ENCODE data around the gene PRODH.

PRODH gene

DNA sequence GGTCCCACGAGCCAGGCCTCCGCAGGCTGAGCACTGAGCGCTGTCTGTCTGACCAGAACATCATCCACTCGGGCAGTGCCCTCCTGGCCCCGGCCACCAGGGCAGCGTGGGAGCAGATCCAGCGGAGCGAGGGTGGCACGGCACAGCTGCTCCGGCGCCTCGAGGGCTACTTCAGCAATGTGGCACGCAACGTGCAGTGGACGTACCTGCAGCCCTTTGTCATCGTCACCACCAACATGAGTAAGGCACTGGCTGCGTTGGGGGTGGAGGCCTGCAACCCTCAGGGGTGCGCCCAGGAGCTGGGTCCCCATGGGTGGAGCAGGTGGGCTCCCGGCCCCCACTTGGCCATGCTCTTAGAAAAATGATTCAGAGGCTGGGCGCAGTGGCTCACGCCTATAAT is 49.7 kb upstream of the PRODH start (continued):
- TF ChIP-seq, protein P1, sequence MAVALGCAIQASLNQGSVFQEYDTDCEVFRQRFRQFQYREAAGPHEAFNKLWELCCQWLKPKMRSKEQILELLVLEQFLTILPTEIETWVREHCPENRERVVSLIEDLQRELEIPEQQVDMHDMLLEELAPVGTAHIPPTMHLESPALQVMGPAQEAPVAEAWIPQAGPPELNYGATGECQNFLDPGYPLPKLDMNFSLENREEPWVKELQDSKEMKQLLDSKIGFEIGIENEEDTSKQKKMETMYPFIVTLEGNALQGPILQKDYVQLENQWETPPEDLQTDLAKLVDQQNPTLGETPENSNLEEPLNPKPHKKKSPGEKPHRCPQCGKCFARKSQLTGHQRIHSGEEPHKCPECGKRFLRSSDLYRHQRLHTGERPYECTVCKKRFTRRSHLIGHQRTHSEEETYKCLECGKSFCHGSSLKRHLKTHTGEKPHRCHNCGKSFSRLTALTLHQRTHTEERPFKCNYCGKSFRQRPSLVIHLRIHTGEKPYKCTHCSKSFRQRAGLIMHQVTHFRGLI (tag by site-specific recombination; IDR thresholded peaks at IDR 0.05): no peak
- TF ChIP-seq, protein P2, sequence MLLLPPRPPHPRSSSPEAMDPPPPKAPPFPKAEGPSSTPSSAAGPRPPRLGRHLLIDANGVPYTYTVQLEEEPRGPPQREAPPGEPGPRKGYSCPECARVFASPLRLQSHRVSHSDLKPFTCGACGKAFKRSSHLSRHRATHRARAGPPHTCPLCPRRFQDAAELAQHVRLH (tag by site-specific recombination; IDR thresholded peaks at IDR 0.05): no peak
- TF ChIP-seq ATF2 (tag by site-specific recombination; IDR thresholded peaks at IDR 0.05; ENCODE audit: low read depth) (no peak), ZNF433 (tag by site-specific recombination; IDR thresholded peaks at IDR 0.05; ENCODE audit: low read depth) (no peak), ZNF473 (tag by site-specific recombination; IDR thresholded peaks at IDR 0.05) (no peak), ZNF830 (tag by site-specific recombination; IDR thresholded peaks at IDR 0.05; ENCODE audit: low read depth) (no peak), ZBTB20 (tag by site-specific recombination; IDR thresholded peaks at IDR 0.05) (no peak), ZNF677 (tag by site-specific recombination; IDR thresholded peaks at IDR 0.05) (no peak), GFI1B (tag by site-specific recombination; IDR thresholded peaks at IDR 0.05) (no peak), WT1 (tag by site-specific recombination; IDR thresholded peaks at IDR 0.05) (no peak), BCL6B (tag by site-specific recombination; IDR thresholded peaks at IDR 0.05) (no peak), ZBTB11 (tag by site-specific recombination; conservative IDR thresholded peaks at IDR 0.05; ENCODE audit: low read depth) (no peak), KLF10 (tag by site-specific recombination; IDR thresholded peaks at IDR 0.05) (no peak)

- no peaks in the 10 kb centered on the region for H3K36me3 ChIP-seq (ENCODE audit: control insufficient read depth in 2 of 2, insufficient read depth in 1 of 2, low read length in 2 of 2)
- CTCF ChIA-PET: interaction anchor here (0.8 kb wide), 1 partner anchor 160 kb away, joined by 3 read pairs; the partner anchor contains the start of gene ESS2
- no peak overlapping the region for H3K4me3 ChIP-seq (ENCODE audit: low read depth, low read length)
- H3K9me3 ChIP-seq (ENCODE audit: control insufficient read depth, insufficient read depth, low read depth, low read length): no peaks in the 10 kb centered on the region
- H3K4me1 ChIP-seq (ENCODE audit: control insufficient read depth, insufficient read depth, low read length): no peaks in the 10 kb centered on the region
- TF ChIP-seq ZNF221 (tag by site-specific recombination; IDR thresholded peaks at IDR 0.05; ENCODE audit: borderline replicate concordance): no peak
- TF ChIP-seq, protein P3, sequence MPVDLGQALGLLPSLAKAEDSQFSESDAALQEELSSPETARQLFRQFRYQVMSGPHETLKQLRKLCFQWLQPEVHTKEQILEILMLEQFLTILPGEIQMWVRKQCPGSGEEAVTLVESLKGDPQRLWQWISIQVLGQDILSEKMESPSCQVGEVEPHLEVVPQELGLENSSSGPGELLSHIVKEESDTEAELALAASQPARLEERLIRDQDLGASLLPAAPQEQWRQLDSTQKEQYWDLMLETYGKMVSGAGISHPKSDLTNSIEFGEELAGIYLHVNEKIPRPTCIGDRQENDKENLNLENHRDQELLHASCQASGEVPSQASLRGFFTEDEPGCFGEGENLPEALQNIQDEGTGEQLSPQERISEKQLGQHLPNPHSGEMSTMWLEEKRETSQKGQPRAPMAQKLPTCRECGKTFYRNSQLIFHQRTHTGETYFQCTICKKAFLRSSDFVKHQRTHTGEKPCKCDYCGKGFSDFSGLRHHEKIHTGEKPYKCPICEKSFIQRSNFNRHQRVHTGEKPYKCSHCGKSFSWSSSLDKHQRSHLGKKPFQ (tag by site-specific recombination; IDR thresholded peaks at IDR 0.05): no peak
- TF ChIP-seq ZNF623 (tag by site-specific recombination; IDR thresholded peaks at IDR 0.05): no peak
- TF ChIP-seq ZNF140 (tag by site-specific recombination; IDR thresholded peaks at IDR 0.05): no peak
- POLR2A ChIA-PET: interaction anchor here (1.4 kb wide), 1 partner anchor 11 kb away, joined by 4 read pairs; no protein-coding TSS in a partner anchor
- H3K27ac ChIP-seq (ENCODE audit: extremely low read depth, low read depth, low read length): no peak overlapping the region
Observed at GRCh38 chr22:18984564-18984963, 48.5 kb upstream of the PRODH start.

Measured in HEK293 (cell line).